Nephron progenitor cell (in vitro differentiated cells): ENCODE results near the gene GRK6.
"Not testable (repeated sequence)": the region's sequence is repeated elsewhere in the genome, so short reads cannot be mapped to it uniquely, and the experiment has no call there.

Experiments used
- DNase-seq: peaks from one replicate; pipeline ENCODE4 v3.0.0; 2021
- H3K27ac Mint-ChIP-seq: 2 replicates; pipeline ENCODE4 v1.8.0; 2021; ENCODE audit warnings: mild to moderate bottlenecking, moderate library complexity, mixed read lengths
- H3K27me3 Mint-ChIP-seq: 2 replicates; pipeline ENCODE4 v1.8.0; 2021; ENCODE audit warnings: mild to moderate bottlenecking, low read depth, mixed read lengths; ENCODE audit not compliant: poor library complexity
- H3K36me3 Mint-ChIP-seq: 2 replicates; pipeline ENCODE4 v1.8.0; 2021; ENCODE audit warnings: low read depth, mixed read lengths
- H3K4me1 Mint-ChIP-seq: 2 replicates; pipeline ENCODE4 v1.8.0; 2021; ENCODE audit warnings: mixed read lengths
- H3K4me3 Mint-ChIP-seq: 2 replicates; pipeline ENCODE4 v1.8.0; 2021; ENCODE audit warnings: mild to moderate bottlenecking, moderate library complexity, mixed read lengths
- H3K9me3 Mint-ChIP-seq: 2 replicates; pipeline ENCODE4 v1.8.0; 2021; ENCODE audit warnings: mild to moderate bottlenecking, moderate library complexity, mixed read lengths
- TF ChIP-seq, protein P1 (sequence below): fragments of 200-600 bp; sonication (generic); IDR thresholded peaks from 2 replicates; pipeline ENCODE4 v1.5.0; 2021; ENCODE audit warnings: antibody characterized with exemption

Gene GRK6

DNA sequence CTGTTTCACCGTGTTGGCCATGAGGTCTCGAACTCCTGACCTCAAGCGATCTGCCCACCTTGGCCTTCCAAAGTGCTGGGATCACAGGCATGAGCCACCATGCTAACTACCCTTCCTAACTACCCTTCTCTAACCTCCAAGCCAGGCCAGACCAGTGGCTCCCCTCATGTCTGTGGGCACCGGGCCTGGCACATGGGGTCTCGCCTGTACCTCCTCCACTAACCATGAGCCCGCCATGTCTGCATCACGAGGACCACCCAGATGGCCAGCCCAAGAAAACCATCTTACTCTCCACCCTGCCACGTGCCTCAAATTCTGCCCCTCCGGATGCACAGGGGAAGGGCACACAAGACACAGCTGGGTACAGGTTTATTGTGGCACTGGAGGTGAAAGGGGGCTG, 56.6 kb downstream of the GRK6 start:
- Mint-ChIP-seq H3K27me3 (no peaks in the 10 kb centered on the region), H3K36me3 (peaks cover 43% of the 10 kb centered on the region), H3K9me3 (no peaks in the 10 kb centered on the region), H3K4me3 (no peak overlapping the region), H3K4me1 (peaks cover 52% of the 10 kb centered on the region), H3K27ac (peak overlapping the region; percentile 96)
- TF ChIP-seq, protein P1, sequence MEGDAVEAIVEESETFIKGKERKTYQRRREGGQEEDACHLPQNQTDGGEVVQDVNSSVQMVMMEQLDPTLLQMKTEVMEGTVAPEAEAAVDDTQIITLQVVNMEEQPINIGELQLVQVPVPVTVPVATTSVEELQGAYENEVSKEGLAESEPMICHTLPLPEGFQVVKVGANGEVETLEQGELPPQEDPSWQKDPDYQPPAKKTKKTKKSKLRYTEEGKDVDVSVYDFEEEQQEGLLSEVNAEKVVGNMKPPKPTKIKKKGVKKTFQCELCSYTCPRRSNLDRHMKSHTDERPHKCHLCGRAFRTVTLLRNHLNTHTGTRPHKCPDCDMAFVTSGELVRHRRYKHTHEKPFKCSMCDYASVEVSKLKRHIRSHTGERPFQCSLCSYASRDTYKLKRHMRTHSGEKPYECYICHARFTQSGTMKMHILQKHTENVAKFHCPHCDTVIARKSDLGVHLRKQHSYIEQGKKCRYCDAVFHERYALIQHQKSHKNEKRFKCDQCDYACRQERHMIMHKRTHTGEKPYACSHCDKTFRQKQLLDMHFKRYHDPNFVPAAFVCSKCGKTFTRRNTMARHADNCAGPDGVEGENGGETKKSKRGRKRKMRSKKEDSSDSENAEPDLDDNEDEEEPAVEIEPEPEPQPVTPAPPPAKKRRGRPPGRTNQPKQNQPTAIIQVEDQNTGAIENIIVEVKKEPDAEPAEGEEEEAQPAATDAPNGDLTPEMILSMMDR, result no peak
- no peak for DNase-seq

GRCh38 chr5:177483994-177484901, 57.8 kb downstream of the GRK6 start:
- peak overlapping the region; percentile 10 for H3K4me3 Mint-ChIP-seq
- H3K9me3 Mint-ChIP-seq, result no peaks in the 10 kb centered on the region
- peaks cover 40% of the 10 kb centered on the region for H3K4me1 Mint-ChIP-seq
- TF ChIP-seq, protein P1, result no peak
- no peaks in the 10 kb centered on the region for H3K27me3 Mint-ChIP-seq
- peaks cover 45% of the 10 kb centered on the region for H3K36me3 Mint-ChIP-seq
- DNase-seq, result no peak
- H3K27ac Mint-ChIP-seq, result peak overlapping the region; percentile 94

- Mint-ChIP-seq H3K4me3 (no peak overlapping the region), H3K36me3 (peaks cover 39% of the 10 kb centered on the region), H3K27ac (peak overlapping the region; percentile 94), H3K4me1 (peaks cover 35% of the 10 kb centered on the region), H3K9me3 (no peaks in the 10 kb centered on the region), H3K27me3 (no peaks in the 10 kb centered on the region)
- TF ChIP-seq, protein P1, result no peak
- DNase-seq, result no peak
Measured at GRCh38 chr5:177484902-177485549, 58.5 kb downstream of the GRK6 start.

DNA sequence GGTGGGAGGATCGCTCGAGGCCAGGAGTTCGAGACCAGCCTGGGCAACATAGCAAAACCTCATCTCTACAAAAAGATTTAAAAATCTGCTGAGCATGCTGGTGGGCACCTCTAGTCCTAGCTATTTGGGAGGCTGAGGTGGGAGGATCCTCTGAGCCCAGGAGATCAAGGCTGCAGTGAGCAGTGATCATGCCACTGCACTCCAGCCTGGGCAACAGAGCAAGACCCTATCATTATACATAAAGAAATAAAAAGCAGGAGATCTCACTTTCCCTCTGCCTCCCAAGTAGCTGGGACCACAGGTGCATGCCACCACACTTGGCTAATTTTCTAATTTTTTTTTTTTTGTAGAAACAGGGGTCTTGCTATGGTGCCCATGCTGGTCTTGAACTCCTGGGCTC, 59.3 kb downstream of the GRK6 start:
- peaks cover 39% of the 10 kb centered on the region for H3K36me3 Mint-ChIP-seq
- not testable (repeated sequence) for DNase-seq, H3K27me3 Mint-ChIP-seq, H3K9me3 Mint-ChIP-seq, H3K4me3 Mint-ChIP-seq
- H3K4me1 Mint-ChIP-seq, result peaks cover 34% of the 10 kb centered on the region
- H3K27ac Mint-ChIP-seq, result peak overlapping the region; percentile 92

DNA sequence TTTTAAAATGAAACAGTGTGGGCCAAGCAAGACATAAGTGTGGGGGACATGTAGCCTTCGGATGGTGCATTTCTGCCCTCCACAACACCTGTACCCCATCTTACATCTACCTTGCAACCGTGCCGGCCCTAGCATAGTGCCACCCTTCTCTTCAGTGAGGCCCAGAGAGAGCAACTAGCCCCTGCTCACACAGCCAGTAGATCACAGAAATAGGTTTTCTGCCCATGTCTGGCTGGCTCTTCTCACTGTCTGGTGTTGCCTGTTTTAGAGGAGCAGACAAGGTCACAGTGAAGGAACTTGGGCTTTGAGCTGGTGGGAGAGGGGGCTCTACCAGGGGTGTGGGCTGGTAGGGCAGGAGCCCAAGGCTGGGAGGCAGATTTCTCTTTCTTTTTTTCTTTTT, 59.8 kb downstream of the GRK6 start:
- DNase-seq, result no peak
- TF ChIP-seq, protein P1, result no peak
- Mint-ChIP-seq H3K27me3 (no peaks in the 10 kb centered on the region), H3K27ac (no peak overlapping the region), H3K9me3 (no peaks in the 10 kb centered on the region), H3K36me3 (peaks cover 41% of the 10 kb centered on the region), H3K4me1 (peaks cover 36% of the 10 kb centered on the region), H3K4me3 (no peak overlapping the region)

DNA sequence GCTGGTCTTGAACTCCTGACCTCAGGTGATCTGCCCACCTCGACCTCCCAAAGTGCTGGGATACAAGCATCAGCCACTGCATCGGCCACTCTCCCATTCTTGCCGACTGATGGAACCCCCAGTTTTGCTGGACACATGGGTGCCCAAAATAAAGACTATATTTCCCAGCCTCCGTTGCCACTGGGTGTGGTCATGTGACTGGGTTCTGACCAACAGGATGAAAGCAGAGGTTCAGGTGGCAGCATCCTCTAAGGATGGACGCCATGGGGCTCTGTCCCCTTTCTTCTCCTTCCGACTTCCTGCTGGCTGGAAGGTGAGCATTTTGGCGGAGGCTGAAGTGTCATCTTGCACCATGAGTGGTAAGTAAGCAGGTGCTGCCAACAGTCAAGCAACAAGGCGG, 60.7 kb downstream of the GRK6 start:
- no peak for DNase-seq
- H3K4me3 Mint-ChIP-seq, result no peak overlapping the region
- H3K27ac Mint-ChIP-seq, result no peak overlapping the region
- peaks cover 43% of the 10 kb centered on the region for H3K36me3 Mint-ChIP-seq
- peaks cover 39% of the 10 kb centered on the region for H3K4me1 Mint-ChIP-seq
- TF ChIP-seq, protein P1, result no peak
- no peaks in the 10 kb centered on the region for H3K27me3 Mint-ChIP-seq
- no peaks in the 10 kb centered on the region for H3K9me3 Mint-ChIP-seq
